Natural killer cell (primary cell): ENCODE results near the gene LRP5. TPM values are rescaled to one million over a fixed set of nuclear protein-coding genes. Genes with fewer than 3 reads are reported as not detected.
A peak's percentile ranks its signal among the peaks of the same experiment; 100 is the strongest.

ENCODE experiments used
- ATAC-seq, 3 donors: fragments of 150-1000 bp in 2 of 3; fragments of 200-7000 bp in 1 of 3; cut with Tn5 transposase; 1 replicate in 1 of 3; 2 replicates in 2 of 3; pipeline ENCODE4 v1.10.0; 2021; ENCODE audit warnings: mild to moderate bottlenecking in 2 of 3, moderate library complexity in 2 of 3
- DNase-seq, 2 donors: peaks; one replicate each; pipeline versions ENCODE4 v3.0.0 to v3.0.0-alpha.2; 2013 to 2021; ENCODE audit warnings: mixed read lengths in 1 of 2
- H3K27ac ChIP-seq: one replicate; pipeline ENCODE4 v1.5.1; 2013; ENCODE audit warnings: mild to moderate bottlenecking, low read length
- H3K27me3 ChIP-seq: one replicate; pipeline ENCODE4 v1.6.1; 2013; ENCODE audit warnings: low read length; ENCODE audit not compliant: control insufficient read depth, insufficient read depth
- H3K36me3 ChIP-seq: one replicate; pipeline ENCODE4 v1.6.1; 2013; ENCODE audit warnings: low read length; ENCODE audit not compliant: control insufficient read depth, insufficient read depth
- H3K4me1 ChIP-seq: one replicate; pipeline ENCODE4 v1.6.1; 2013; ENCODE audit warnings: low read length; ENCODE audit not compliant: control insufficient read depth, insufficient read depth
- H3K4me3 ChIP-seq: one replicate; pipeline ENCODE4 v1.5.1; 2013; ENCODE audit warnings: low read length
- H3K9me3 ChIP-seq: one replicate; pipeline ENCODE4 v1.6.1; 2013; ENCODE audit warnings: low read length; ENCODE audit not compliant: control insufficient read depth, insufficient read depth
- H3K27ac Mint-ChIP-seq, 2 donors: one replicate each; pipeline ENCODE4 v1.8.0; 2022; ENCODE audit warnings: mild to moderate bottlenecking in 2 of 2, mixed read lengths in 2 of 2, moderate library complexity in 1 of 2
- H3K27me3 Mint-ChIP-seq, 2 donors: one replicate each; pipeline ENCODE4 v1.8.0; 2022; ENCODE audit warnings: low read depth in 2 of 2, mixed read lengths in 2 of 2
- H3K36me3 Mint-ChIP-seq: one replicate; pipeline ENCODE4 v1.8.0; 2022; ENCODE audit warnings: mixed read lengths
- H3K4me1 Mint-ChIP-seq, 2 donors: one replicate each; pipeline ENCODE4 v1.8.0; 2022; ENCODE audit warnings: mixed read lengths in 2 of 2
- H3K4me3 Mint-ChIP-seq: one replicate; pipeline ENCODE4 v1.8.0; 2022; ENCODE audit warnings: mild to moderate bottlenecking, moderate library complexity, mixed read lengths
- H3K9me3 Mint-ChIP-seq, 2 donors: one replicate each; pipeline ENCODE4 v1.8.0; 2022; ENCODE audit warnings: mixed read lengths in 2 of 2
- WGBS: methylation state at CpG from one replicate; pipeline ENCODE4 v1.1.7; 2013; ENCODE audit warnings: missing lambda C conversion rate; ENCODE audit not compliant: insufficient coverage; 5-methylcytosine and 5-hydroxymethylcytosine counted together
- intact Hi-C: fragments of 100-400 bp; cut with micrococcal nuclease; formaldehyde crosslinking; loops from one replicate; pipeline ENCODE4 v1.14.2; 2022
- total RNA-seq, 4 donors: library from RNA; stranded (reverse); fragments of 120-200 nt in 1 of 4; gene quantifications; one replicate each; pipeline versions ENCODE4 v1.2.3 to v1.2.4, GENCODE V29; 2013 to 2022
- TF ChIP-seq, protein P1 (sequence below): fragments of 200-600 bp; IDR thresholded peaks from one replicate; pipeline ENCODE4 v1.8.0; 2022; ENCODE audit warnings: antibody characterized with exemption

The LRP5 gene
- total RNA-seq, 3 donors from 2014 or later (not counting 1 experiment from before 2014, with no cell fraction given) = 0.36 to 1.3 (median 0.89) TPM

DNA sequence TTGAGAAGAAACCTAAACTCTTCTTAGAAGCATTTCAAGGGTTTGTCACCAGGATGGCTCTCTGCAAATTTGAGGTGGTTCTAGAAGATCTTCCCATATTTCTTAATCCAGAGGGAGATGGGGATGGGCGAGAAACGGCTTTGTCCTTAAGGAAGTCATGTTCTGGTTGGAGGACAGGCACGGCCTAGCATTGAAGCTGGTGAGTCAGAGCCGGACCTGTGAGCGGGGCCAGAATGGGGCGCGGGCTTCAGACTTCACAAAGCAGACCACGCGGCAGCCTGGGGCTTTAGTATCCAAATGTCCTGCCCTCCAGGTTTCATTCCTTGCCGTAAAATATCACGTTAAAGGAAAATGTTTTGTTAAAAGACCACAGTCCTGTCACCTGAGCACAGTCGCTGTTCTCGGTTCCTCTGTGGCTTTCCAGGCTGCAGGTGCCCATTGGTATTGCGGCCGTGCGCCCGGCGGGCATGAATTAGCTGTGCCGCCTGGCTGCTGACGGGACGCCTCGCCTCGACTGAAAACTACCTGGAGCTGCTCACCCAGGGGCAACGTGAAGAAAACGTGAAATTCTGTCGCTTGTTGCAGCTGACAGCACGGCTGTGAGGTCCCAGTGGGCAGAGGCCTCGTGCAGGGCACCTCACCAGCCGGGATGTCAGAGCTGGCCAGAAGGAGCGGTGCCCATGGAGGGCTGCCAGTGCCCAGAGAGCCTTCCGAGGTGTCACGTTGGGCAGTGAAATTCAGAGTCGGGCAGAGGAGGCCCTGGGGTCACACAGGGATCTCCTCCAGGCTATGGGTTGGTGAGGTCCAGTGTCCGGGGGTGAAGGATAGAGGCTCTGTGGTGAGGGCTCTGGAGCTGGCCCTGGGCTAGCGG, 59.0 kb downstream of the LRP5 start:
- Mint-ChIP-seq H3K4me1 (peaks cover 0 to 5% of the 10 kb centered on the region in 2 donors), H3K27ac (no peak overlapping the region), H3K36me3 (no peaks in the 10 kb centered on the region), H3K9me3 (no peaks in the 10 kb centered on the region), H3K4me3 (no peak overlapping the region), H3K27me3 (peaks cover 18 to 23% of the 10 kb centered on the region in 2 donors)
- Histone ChIP-seq H3K27ac (peak overlapping the region; percentile 25), H3K27me3 (no peaks in the 10 kb centered on the region), H3K36me3 (no peaks in the 10 kb centered on the region), H3K9me3 (no peaks in the 10 kb centered on the region), H3K4me1 (peaks cover 34% of the 10 kb centered on the region), H3K4me3 (no peak overlapping the region)
- TF ChIP-seq, protein P1, sequence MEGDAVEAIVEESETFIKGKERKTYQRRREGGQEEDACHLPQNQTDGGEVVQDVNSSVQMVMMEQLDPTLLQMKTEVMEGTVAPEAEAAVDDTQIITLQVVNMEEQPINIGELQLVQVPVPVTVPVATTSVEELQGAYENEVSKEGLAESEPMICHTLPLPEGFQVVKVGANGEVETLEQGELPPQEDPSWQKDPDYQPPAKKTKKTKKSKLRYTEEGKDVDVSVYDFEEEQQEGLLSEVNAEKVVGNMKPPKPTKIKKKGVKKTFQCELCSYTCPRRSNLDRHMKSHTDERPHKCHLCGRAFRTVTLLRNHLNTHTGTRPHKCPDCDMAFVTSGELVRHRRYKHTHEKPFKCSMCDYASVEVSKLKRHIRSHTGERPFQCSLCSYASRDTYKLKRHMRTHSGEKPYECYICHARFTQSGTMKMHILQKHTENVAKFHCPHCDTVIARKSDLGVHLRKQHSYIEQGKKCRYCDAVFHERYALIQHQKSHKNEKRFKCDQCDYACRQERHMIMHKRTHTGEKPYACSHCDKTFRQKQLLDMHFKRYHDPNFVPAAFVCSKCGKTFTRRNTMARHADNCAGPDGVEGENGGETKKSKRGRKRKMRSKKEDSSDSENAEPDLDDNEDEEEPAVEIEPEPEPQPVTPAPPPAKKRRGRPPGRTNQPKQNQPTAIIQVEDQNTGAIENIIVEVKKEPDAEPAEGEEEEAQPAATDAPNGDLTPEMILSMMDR = no peak
- 79% methylated on average over 35 of the region's 35 CpGs for WGBS
- no peak for DNase-seq
- no peak for ATAC-seq
- intact Hi-C loops = no loop called here

GRCh38 chr11:68372114-68372513, 59.7 kb downstream of the LRP5 start:
- peaks cover 34% of the 10 kb centered on the region for H3K4me1 ChIP-seq
- H3K27ac ChIP-seq = no peak overlapping the region
- H3K36me3 ChIP-seq = no peaks in the 10 kb centered on the region
- WGBS = 82% methylated on average over 21 of the region's 21 CpGs
- no peak overlapping the region for H3K4me3 Mint-ChIP-seq
- no peaks in the 10 kb centered on the region for H3K27me3 ChIP-seq
- no peak for ATAC-seq
- H3K9me3 Mint-ChIP-seq = no peaks in the 10 kb centered on the region
- no peak overlapping the region for H3K4me3 ChIP-seq
- H3K9me3 ChIP-seq = no peaks in the 10 kb centered on the region
- H3K27me3 Mint-ChIP-seq = peaks cover 18 to 23% of the 10 kb centered on the region in 2 donors
- peaks cover 0 to 5% of the 10 kb centered on the region in 2 donors for H3K4me1 Mint-ChIP-seq
- TF ChIP-seq, protein P1 = no peak
- no peaks in the 10 kb centered on the region for H3K36me3 Mint-ChIP-seq
- intact Hi-C loops = no loop called here
- DNase-seq = no peak
- no peak overlapping the region for H3K27ac Mint-ChIP-seq

DNA sequence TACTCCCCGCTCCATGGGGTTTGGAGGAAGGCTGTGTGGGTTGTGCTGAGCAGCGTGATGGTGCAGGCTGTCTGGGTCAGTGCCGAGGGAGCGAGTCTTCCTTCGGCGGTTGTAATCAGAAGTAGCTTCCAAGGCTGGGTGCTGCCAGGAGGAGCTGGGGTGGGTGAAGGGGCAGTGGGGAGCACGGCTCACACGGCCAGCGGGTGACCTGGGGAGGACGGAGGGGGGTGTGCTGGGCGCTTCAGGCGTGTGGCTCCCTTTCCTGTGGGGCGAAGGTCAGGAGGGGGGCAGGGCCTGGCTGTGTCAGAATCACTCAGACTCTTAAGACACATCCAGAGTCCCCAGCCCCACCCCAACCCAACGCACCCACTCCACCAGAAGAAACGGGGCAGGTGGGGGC, 60.2 kb downstream of the LRP5 start:
- Mint-ChIP-seq H3K36me3 (no peaks in the 10 kb centered on the region), H3K9me3 (no peaks in the 10 kb centered on the region), H3K4me3 (no peak overlapping the region), H3K27me3 (peaks cover 18 to 23% of the 10 kb centered on the region in 2 donors), H3K27ac (no peak overlapping the region), H3K4me1 (peaks cover 0 to 5% of the 10 kb centered on the region in 2 donors)
- WGBS = 91% methylated on average over 14 of the region's 15 CpGs
- TF ChIP-seq, protein P1 = no peak
- intact Hi-C loops = no loop called here
- DNase-seq = no peak
- Histone ChIP-seq H3K4me3 (no peak overlapping the region), H3K27me3 (no peaks in the 10 kb centered on the region), H3K9me3 (no peaks in the 10 kb centered on the region), H3K27ac (no peak overlapping the region), H3K36me3 (no peaks in the 10 kb centered on the region), H3K4me1 (peaks cover 34% of the 10 kb centered on the region)
- ATAC-seq = no peak
